CD4-positive, alpha-beta T cell treated with Interleukin-4 for 1 hour (primary cell): ENCODE measurements around the gene KRTAP4-3.
"Not testable (repeated sequence)": the region's sequence is repeated elsewhere in the genome, so short reads cannot be mapped to it uniquely, and the experiment has no call there.

ENCODE experiments used
- DNase-seq, 2 donors: peaks; one replicate each; pipeline ENCODE4 v3.0.0-alpha.2; 2020 to 2022

KRTAP4-3 gene

GRCh38 chr17:41150026-41150425, 18.0 kb downstream of the KRTAP4-3 start:
- DNase-seq, result no peak

- DNase-seq, result no peak
These were observed 18.4 kb downstream of the KRTAP4-3 start, which contains the start of gene KRTAP4-5 for GRCh38 chr17:41149652-41149985. KRTAP4-5 (minus strand) TSS chr17:41149825; CDS start chr17:41149767, 58 bp downstream.

GRCh38 chr17:41148971-41149651, 18.9 kb downstream of the KRTAP4-3 start:
- not testable (repeated sequence) for DNase-seq

- DNase-seq, result no peak
These were observed 20.4 kb downstream of the KRTAP4-3 start for GRCh38 chr17:41147531-41148204.

DNA sequence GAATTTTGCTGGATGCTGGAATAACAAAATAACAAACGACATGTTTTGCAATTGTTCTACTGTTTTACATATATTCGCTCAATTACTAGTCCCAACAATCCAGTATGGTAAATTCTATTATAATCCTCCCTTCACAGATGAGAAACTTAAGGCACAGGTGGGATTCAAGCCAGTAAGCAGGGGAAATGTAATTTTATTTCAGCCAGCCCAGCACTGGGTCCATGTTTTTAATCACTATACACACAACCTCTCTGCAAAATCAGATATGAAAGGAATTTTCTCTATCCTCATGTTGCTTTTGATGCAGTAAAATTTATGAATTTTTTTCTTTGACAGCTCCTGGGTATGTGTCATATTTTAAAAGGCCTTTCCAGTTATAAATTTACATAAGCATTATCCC, 22.8 kb downstream of the KRTAP4-3 start:
- DNase-seq, result no peak

DNA sequence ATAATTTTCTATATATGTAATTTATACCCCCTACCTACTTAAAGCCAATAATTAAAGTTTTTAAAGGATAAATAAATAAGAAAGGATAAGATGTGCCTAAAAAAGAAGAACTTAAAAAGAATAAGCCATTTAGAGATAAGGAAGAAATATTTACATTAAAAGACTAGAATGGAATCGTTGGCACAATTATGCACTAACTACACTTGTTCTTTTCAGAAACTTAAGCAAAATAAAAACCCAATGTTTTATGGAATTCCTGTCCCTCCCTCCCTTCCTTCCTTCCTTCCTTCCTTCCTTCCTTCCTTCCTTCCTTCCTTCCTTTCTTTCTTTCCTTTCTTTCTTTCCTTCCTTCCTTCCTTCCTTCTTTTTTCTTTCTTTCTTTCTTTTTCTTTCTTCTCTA, 23.2 kb downstream of the KRTAP4-3 start:
- DNase-seq, result no peak

DNA sequence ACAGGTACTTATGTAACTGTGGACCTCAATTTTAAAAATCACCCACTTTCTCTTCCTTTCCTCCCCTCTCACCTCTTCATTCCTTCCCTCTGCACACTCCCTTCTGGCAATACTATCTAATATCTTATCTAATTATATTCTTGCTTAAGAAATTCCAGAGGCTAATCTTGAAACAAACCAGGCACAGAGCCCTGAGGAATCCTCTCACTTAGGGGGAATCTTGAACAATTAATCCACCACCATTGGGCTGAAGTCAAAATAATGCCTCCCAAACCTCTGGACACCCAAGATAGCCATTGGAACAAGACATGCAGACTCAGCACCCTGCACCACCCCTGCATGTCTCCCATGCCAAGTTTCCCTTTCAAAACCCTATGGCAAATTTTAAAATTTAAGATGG, 26.7 kb downstream of the KRTAP4-3 start:
- DNase-seq, result no peak

DNA sequence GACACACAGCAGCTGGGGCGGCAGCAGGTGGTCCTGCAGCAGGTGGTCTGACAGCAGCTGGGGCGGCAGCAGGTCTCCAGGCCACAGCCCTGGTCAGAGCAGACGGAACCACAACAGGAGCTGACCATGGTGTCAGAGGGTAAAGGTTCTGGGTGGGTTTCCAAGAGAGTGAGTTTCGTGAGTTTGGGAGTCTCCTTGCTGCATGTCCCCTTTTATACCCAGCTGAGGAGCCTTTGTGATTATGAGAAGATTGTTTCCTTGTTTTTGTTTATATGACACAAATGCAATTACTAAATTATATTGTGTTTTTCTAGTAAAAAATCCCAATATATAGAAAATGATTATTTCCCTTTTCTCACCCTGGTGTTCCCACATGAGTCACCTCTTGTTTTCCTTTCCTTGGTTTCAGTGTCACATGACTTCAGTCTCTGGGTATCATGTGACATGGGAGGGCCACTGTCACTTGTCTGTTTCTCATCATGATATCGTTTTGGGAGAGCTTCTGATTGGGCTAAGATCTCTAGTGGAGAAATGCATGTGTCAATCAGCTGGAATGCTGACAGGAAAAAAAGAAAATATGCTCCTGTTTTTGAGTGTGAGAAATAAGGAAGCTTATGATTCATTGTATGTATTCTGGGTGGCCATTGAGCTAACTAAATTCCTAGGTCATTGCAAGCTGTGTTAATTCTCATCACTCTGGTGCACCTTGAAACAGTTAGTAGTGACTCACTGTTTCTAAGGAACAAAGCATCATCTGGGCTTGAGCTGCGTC, 27.5 kb downstream of the KRTAP4-3 start, which contains the start of gene KRTAP4-6:
Gene KRTAP4-6 (minus strand): TSS at position 185 of the 772 bp plus-strand sequence. CDS start 57 bp downstream, at position 128.
- DNase-seq, result no peak

- DNase-seq, result not testable (repeated sequence)
These were observed 28.2 kb downstream of the KRTAP4-3 start for GRCh38 chr17:41139865-41140264.

GRCh38 chr17:41133880-41134735, 33.9 kb downstream of the KRTAP4-3 start:
- DNase-seq, result no peak

DNA sequence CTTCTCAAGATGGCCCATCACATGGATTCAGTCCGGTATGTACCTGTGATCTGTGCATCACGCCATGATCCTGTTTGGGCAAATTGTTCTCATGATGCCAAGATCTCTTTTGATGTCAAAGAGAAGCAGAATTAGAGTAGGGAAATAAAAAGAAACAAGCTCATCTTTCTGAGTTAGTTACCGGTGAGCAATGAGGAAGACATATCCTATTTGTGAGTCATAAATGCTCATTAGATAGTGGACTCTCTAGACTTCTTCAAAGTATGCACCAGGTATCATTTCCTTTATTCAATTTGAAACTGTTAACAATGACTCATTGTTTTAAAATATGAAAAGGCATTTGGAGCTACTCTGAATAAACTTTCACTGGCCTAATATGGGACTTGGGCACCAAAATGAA, 36.0 kb downstream of the KRTAP4-3 start:
- DNase-seq, result no peak

- no peak for DNase-seq
These were observed 40.6 kb downstream of the KRTAP4-3 start for GRCh38 chr17:41127371-41127770.

DNA sequence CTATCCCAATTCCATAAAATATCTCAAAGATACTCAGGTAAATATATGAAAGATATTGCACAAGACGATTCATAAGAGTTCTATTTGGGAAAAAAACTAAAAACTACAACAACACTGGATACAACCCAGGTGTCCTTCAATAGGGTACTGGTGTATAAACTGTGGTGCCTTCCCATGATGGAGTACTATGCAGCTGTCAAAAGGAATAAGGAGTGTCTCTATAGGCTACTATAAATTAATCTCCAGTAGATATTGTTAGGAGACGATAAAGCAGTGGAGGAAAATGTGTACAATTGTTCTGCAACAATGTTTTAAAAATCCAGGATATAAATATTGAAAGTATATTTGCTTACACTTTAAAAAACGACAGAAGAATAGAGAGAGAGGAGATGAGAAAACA, 41.6 kb downstream of the KRTAP4-3 start:
- DNase-seq, result no peak

GRCh38 chr17:41125064-41125463, 43.0 kb downstream of the KRTAP4-3 start:
- no peak for DNase-seq

DNA sequence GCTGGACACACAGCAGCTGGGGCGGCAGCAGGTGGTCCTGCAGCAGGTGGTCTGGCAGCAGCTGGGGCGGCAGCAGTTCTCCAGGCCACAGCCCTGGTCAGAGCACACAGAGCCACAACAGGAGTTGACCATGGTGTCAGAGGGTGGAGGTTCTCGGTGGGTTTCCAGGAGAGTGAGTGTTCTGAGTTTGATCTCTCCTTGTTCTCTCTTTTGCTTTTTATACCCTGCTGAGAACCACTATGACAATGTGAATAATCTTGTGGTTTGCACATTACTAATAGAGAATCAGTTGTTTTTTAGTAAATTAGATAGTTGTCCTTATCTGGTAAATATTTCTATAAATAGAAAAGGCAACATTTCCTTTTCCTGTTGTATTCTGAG, 44.0 kb downstream of the KRTAP4-3 start, which contains the start of gene KRTAP4-12:
Gene KRTAP4-12 (minus strand): TSS at position 192 of the 381 bp plus-strand sequence. CDS start 60 bp downstream, at position 132.
- DNase-seq, result not testable (repeated sequence)

- DNase-seq, result peak in 1 of 2 donors; percentile 4
These were observed 44.6 kb downstream of the KRTAP4-3 start for GRCh38 chr17:41123292-41123990.

GRCh38 chr17:41121742-41122141, 46.3 kb downstream of the KRTAP4-3 start:
- no peak for DNase-seq

DNA sequence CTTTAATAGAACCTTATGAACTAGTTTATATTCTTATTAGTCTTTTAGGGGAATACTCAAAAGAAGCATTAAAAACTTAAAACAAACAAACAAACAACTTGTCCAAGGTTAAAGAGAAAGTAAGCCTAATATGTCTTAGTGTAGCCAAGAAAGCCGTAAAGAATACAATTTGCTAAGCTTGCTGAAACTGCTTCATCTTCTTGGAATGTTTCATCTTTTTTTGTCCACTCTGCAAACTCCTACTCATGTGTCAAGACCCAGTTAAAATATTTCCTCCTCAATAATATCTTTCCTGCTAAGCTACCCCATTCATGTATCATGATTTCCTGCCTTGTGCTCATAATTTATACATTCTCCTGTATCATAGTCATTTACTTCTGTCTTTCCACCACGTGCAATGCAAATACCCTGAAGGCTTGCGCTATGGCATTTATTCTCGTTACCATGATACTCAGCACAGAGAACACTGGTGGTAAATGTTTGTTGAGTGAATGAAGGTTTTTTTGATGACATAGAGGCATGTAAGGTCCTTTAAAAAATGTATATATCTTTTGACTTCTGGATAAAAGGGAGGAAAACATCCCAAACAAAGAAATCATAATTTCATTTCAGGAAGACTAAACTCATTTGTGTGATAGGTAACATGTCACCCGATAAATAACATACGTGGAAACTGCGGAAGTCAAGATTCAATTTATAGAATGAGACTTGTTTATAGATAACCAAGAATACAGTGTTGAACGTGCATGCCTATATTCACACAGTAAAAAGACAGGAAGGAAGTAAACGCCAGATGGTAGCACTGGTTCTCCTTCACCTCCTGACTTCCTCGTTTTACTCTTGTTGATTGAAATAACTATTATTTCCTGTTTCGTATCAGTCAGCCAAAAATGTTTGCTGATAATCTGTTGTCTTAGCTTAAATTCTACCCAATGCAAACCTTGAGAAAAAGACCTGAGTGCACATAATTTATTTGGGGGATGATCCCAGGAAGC, 48.0 kb downstream of the KRTAP4-3 start:
- peak; percentile 26 to 34 for DNase-seq

GRCh38 chr17:41118721-41119120, 49.3 kb downstream of the KRTAP4-3 start:
- no peak for DNase-seq

DNA sequence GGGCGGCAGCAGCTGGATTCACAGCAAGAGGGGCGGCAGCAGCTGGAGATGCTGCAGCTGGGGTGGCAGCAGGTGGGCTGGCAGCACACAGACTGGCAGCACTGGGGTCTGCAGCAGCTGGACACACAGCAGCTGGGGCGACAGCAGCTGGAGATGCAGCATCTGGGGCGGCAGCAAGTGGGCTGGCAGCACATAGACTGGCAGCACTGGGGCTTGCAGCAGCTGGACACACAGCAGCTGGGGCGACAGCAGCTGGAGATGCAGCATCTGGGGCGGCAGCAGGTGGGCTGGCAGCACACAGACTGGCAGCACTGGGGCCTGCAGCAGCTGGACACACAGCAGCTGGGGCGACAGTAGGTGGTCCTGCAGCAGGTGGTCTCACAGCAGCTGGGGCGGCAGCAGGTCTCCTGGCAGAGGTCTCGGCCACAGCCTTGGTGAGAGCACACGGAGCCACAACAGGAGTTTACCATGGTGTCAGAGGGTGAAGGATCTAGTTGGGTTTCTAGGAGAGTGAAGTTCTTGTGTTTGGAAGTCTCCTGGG, 50.1 kb downstream of the KRTAP4-3 start, which contains the start of gene KRTAP4-11:
Gene KRTAP4-11 (minus strand): TSS at position 528 of the 541 bp plus-strand sequence. CDS start 58 bp downstream, at position 470.
- not testable (repeated sequence) for DNase-seq
